B cell (primary cell): ENCODE data around the gene ARL17A. TPM values are rescaled to one million over a fixed set of nuclear protein-coding genes. Genes with fewer than 3 reads are reported as not detected.
"Not testable (repeated sequence)": the region's sequence is repeated elsewhere in the genome, so short reads cannot be mapped to it uniquely, and the experiment has no call there.

Experiments used
- ATAC-seq: fragments of 200-7000 bp; cut with Tn5 transposase; one replicate; pipeline ENCODE4 v1.10.0; 2021; ENCODE audit warnings: low read depth, mild to moderate bottlenecking, moderate number of reproducible peaks, moderate library complexity
- CTCF ChIA-PET: fragments of 350-600 bp; sonication (Branson Sonifier 250); formaldehyde crosslinking; loops from one replicate; lab custom pipeline; 2021; ENCODE audit warnings: antibody characterized with exemption, inconsistent platforms; lab: Charles Lee
- POLR2A ChIA-PET: fragments of 350-600 bp; sonication (Branson Sonifier 250); formaldehyde crosslinking; loops from one replicate; lab custom pipeline; 2021; ENCODE audit warnings: antibody characterized with exemption; lab: Charles Lee
- DNase-seq: peaks from one replicate; pipeline ENCODE4 v3.0.0; 2013
- H2AFZ ChIP-seq: 2 replicates; pipeline ENCODE4 v1.6.1; 2012; ENCODE audit warnings: mild to moderate bottlenecking, low read depth, low read length; ENCODE audit not compliant: insufficient read depth, poor library complexity, severe bottlenecking
- H3K27ac ChIP-seq, 2 donors: 1 replicate in 1 of 2; 2 replicates in 1 of 2; pipeline ENCODE4 v1.5.1; 2012 to 2013; ENCODE audit warnings: low read length in 2 of 2, mild to moderate bottlenecking in 2 of 2, moderate library complexity in 1 of 2
- H3K27me3 ChIP-seq, 4 experiments: fragments of 200-600 bp in 1 of 4; sonication (generic) in 1 of 4; replicated peaks in 1 of 4; 1 replicate in 2 of 4; 2 replicates in 2 of 4; pipeline versions ENCODE4 v1.6.1 to v1.7.0; 2013 to 2016; ENCODE audit warnings: low read length in 3 of 4, mild to moderate bottlenecking in 2 of 4, mixed read lengths in 1 of 4, moderate library complexity in 1 of 4; ENCODE audit not compliant: insufficient read depth in 4 of 4, control insufficient read depth in 3 of 4; ENCODE audit errors: control extremely low read depth in 1 of 4
- H3K36me3 ChIP-seq, 2 experiments: replicated peaks in 1 of 2; 1 replicate in 1 of 2; 2 replicates in 1 of 2; pipeline versions ENCODE4 v1.6.1 to v1.7.1; 2013; ENCODE audit warnings: low read length in 1 of 2; ENCODE audit not compliant: insufficient read depth in 2 of 2, control insufficient read depth in 1 of 2; ENCODE audit errors: control extremely low read depth in 1 of 2, extremely low read depth in 1 of 2
- H3K4me1 ChIP-seq, 2 donors: fragments of 200-600 bp in 1 of 2; sonication (generic) in 1 of 2; 1 replicate in 1 of 2; 2 replicates in 1 of 2; pipeline versions ENCODE4 v1.5.1 to v1.6.1; 2013 to 2017; ENCODE audit warnings: low read length in 2 of 2; ENCODE audit not compliant: control insufficient read depth in 2 of 2, insufficient read depth in 2 of 2
- H3K4me2 ChIP-seq: replicated peaks from 2 replicates; pipeline ENCODE3; 2012; ENCODE audit warnings: mild to moderate bottlenecking, low read depth, low read length; ENCODE audit not compliant: poor library complexity, severe bottlenecking
- H3K4me3 ChIP-seq, 5 experiments: fragments of 200-600 bp in 1 of 5; sonication (generic) in 1 of 5; 1 replicate in 3 of 5; 2 replicates in 2 of 5; pipeline versions ENCODE4 v1.5.1 to v1.7.0; 2011 to 2016; ENCODE audit warnings: low read length in 4 of 5, mild to moderate bottlenecking in 4 of 5, low read depth in 2 of 5, control low read depth in 1 of 5, moderate library complexity in 1 of 5; ENCODE audit not compliant: insufficient read depth in 1 of 5; ENCODE audit errors: control extremely low read depth in 1 of 5, extremely low read depth in 1 of 5
- H3K79me2 ChIP-seq: fragments of 200-600 bp; sonication (generic); one replicate; pipeline ENCODE4 v1.6.0; 2016; ENCODE audit warnings: low read length; ENCODE audit not compliant: control insufficient read depth, insufficient read depth
- H3K9ac ChIP-seq: fragments of 200-600 bp; sonication (generic); 2 replicates; pipeline ENCODE4 v1.6.1; 2017; ENCODE audit warnings: mild to moderate bottlenecking, low read length, moderate library complexity
- H3K9me3 ChIP-seq, 3 donors: one replicate each; pipeline versions ENCODE4 v1.6.1 to v1.7.1; 2013; ENCODE audit warnings: low read length in 2 of 3; ENCODE audit not compliant: control insufficient read depth in 2 of 3, insufficient read depth in 1 of 3; ENCODE audit errors: control extremely low read depth in 1 of 3
- H4K20me1 ChIP-seq: 2 replicates; pipeline ENCODE4 v1.6.0; 2012; ENCODE audit warnings: mild to moderate bottlenecking, low read length; ENCODE audit not compliant: insufficient read depth, control insufficient read depth, poor library complexity, severe bottlenecking
- H3K27ac Mint-ChIP-seq: one replicate; pipeline ENCODE4 v1.8.0; 2021; ENCODE audit warnings: mixed read lengths
- H3K27me3 Mint-ChIP-seq: one replicate; pipeline ENCODE4 v1.8.0; 2021; ENCODE audit warnings: mixed read lengths
- H3K4me1 Mint-ChIP-seq: one replicate; pipeline ENCODE4 v1.8.0; 2021; ENCODE audit warnings: mixed read lengths
- H3K4me3 Mint-ChIP-seq: one replicate; pipeline ENCODE4 v1.8.0; 2021; ENCODE audit warnings: mixed read lengths
- H3K9me3 Mint-ChIP-seq: one replicate; pipeline ENCODE4 v1.8.0; 2022; ENCODE audit warnings: mixed read lengths; ENCODE audit not compliant: insufficient read depth
- WGBS: methylation state at CpG from one replicate; pipeline ENCODE4 v1.1.5; 2013; ENCODE audit warnings: missing lambda C conversion rate; ENCODE audit not compliant: insufficient coverage; 5-methylcytosine and 5-hydroxymethylcytosine counted together
- intact Hi-C: fragments of 100-400 bp; cut with micrococcal nuclease; formaldehyde crosslinking; loops from one replicate; pipeline ENCODE4 v1.10.0; 2022
- polyA plus RNA-seq: library from polyadenylated mRNA; depleted of rRNA; stranded (reverse); fragments of >200 nt; gene quantifications from 2 replicates; pipeline ENCODE4 v1.2.3, GENCODE V29; 2012
- total RNA-seq, 2 donors: library from RNA; stranded (reverse); fragments of 120-200 nt in 1 of 2; gene quantifications; 1 replicate in 1 of 2; 2 replicates in 1 of 2; pipeline versions ENCODE4 v1.2.3 to v1.2.4, GENCODE V29; 2013 to 2022

Gene ARL17A
- total and polyA plus RNA-seq, 2 donors (not counting 1 experiment from before 2014, with no cell fraction given), result 18.5 to 50.4 TPM

DNA sequence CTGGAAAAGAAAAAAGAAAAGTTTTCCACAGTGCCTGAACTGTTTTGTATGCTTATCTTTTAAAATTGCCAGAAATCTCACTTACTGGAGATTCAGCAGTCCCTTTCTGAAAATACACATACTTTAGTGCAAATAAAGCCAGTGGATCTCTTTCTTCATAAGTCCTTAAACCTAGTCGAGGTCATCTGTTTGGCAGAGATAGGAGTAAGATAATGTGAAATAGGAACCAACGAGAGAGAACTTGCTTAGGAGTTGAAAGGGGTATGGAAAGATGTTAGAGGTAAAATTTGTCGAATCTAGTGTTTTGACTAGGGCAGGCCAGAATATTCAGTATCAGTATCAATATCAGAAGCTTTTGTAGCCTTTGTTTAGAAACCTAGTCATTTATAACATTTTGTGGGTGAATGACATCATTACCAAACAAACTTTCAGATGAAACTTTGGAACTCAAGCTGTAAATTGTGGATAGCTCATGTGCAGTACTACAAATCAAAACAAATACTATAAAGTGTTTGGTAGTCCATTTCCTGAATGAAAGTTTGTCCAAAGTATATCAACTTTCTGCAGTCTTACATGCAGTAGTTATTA lies 18.9 kb upstream of the ARL17A start:
- H3K27me3 ChIP-seq, H3K4me2 ChIP-seq, H4K20me1 ChIP-seq, H3K36me3 ChIP-seq, H2AFZ ChIP-seq, H3K79me2 ChIP-seq, H3K4me1 Mint-ChIP-seq, intact Hi-C loops, ATAC-seq, H3K4me3 Mint-ChIP-seq, H3K27ac Mint-ChIP-seq, H3K27ac ChIP-seq, H3K9ac ChIP-seq, H3K4me3 ChIP-seq, POLR2A ChIA-PET, H3K27me3 Mint-ChIP-seq, H3K9me3 ChIP-seq, H3K4me1 ChIP-seq, CTCF ChIA-PET, H3K9me3 Mint-ChIP-seq, DNase-seq: not testable (repeated sequence)
- WGBS, result no CpG with 5 or more reads among the region's 3 CpGs

- WGBS, result no CpG with 5 or more reads among the region's 7 CpGs
- H3K27me3 Mint-ChIP-seq, H3K79me2 ChIP-seq, H3K27ac ChIP-seq, CTCF ChIA-PET, H3K4me3 Mint-ChIP-seq, H3K4me2 ChIP-seq, POLR2A ChIA-PET, H3K9me3 ChIP-seq, intact Hi-C loops, H3K4me1 ChIP-seq, H3K9ac ChIP-seq, H3K4me3 ChIP-seq, H3K4me1 Mint-ChIP-seq, H4K20me1 ChIP-seq, H3K9me3 Mint-ChIP-seq, H3K27me3 ChIP-seq, H3K27ac Mint-ChIP-seq, H2AFZ ChIP-seq, H3K36me3 ChIP-seq, DNase-seq: not testable (repeated sequence)
- peak; percentile 69 for ATAC-seq
Observed at GRCh38 chr17:46591332-46591731, 11.8 kb upstream of the ARL17A start.

DNA sequence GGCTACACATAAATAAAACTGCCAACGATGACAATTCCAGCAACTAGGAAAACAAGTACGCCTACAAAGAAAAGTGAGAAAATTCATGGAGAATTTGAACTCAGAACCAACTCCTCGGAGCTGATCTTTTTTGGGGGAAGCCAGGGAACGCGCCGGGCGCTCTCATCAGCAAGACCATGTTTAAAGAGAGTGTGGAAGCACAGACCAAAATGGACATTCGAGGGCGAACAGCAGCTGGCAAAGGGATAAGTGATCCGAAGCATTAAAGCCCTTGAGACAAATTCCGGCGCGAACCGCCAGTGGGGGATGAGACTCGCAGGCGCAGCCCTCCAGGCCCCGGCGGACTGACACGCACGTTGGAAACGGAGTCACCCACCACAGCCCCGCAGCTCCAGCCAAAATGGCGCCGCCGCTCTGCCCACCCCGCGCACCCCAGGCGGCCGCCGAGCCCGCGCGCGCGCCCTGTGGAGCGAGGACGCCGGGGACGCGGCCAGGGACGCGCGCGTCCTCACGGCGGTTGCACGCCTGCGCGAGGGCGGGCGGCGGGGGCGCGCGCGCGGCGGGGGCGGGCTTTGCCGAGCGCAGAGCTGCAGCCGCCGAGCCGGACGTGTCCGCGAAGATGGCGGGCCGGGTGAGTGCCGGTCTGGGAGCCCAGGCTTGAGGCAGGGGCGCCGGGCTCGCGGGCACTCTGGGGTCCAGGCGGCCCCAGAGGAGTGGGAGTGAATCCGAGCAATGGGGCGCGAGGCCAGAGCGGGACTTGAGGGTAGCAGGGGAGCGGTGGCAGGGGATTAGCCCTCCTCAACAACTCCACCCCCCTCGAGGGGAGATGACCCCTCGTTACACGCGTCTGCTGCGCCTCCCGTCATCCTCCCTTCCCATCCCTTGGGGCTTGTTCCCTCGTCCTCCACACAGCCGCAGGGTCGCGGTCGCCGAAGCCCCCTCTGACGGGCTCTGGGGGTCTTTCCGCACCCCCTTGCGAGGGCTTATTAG lies 11.0 kb upstream of the ARL17A start, which contains the start of gene NSF:
Gene NSF (plus strand): TSS at position 513 of the 990 bp plus-strand sequence. CDS start 107 bp downstream, at position 620.
- not testable (repeated sequence) for H3K27me3 Mint-ChIP-seq

More for the DNA sequence above, 11.0 kb upstream of the ARL17A start, which contains the start of gene NSF:
- H3K27me3 ChIP-seq, H3K9ac ChIP-seq, H3K4me3 ChIP-seq, H3K4me3 Mint-ChIP-seq, H3K4me2 ChIP-seq, H3K36me3 ChIP-seq, CTCF ChIA-PET, H4K20me1 ChIP-seq, H3K9me3 Mint-ChIP-seq, H3K9me3 ChIP-seq, POLR2A ChIA-PET, H3K4me1 Mint-ChIP-seq, H2AFZ ChIP-seq, H3K27ac Mint-ChIP-seq, H3K79me2 ChIP-seq, intact Hi-C loops, H3K4me1 ChIP-seq, H3K27ac ChIP-seq, DNase-seq: not testable (repeated sequence)
- no CpG with 5 or more reads among the region's 95 CpGs for WGBS
- ATAC-seq, result peak; percentile 79
